Loucy (cell line): ENCODE measurements around the gene PTPRN2.

Experiments used
- H2AFZ ChIP-seq: fragments of 200-600 bp; sonication (generic); 2 replicates; pipeline ENCODE4 v1.6.0; 2016; ENCODE audit warnings: antibody characterized with exemption, mild to moderate bottlenecking, low read length, moderate library complexity
- H3F3A ChIP-seq: fragments of 200-600 bp; 2 replicates; pipeline ENCODE4 v1.6.0; 2016; ENCODE audit warnings: antibody characterized with exemption, low read depth, mild to moderate bottlenecking
- H3K27me3 ChIP-seq: fragments of 200-600 bp; sonication (generic); 2 replicates; pipeline ENCODE4 v1.6.1; 2014; ENCODE audit warnings: low read length, mild to moderate bottlenecking; ENCODE audit not compliant: insufficient read depth, poor library complexity, severe bottlenecking
- H3K36me3 ChIP-seq: fragments of 200-600 bp; sonication (generic); 2 replicates; pipeline ENCODE4 v1.6.1; 2016; ENCODE audit warnings: low read length; ENCODE audit not compliant: insufficient read depth
- H3K4me1 ChIP-seq: fragments of 200-600 bp; sonication (generic); 2 replicates; pipeline ENCODE4 v1.5.1; 2014; ENCODE audit warnings: low read length, mild to moderate bottlenecking; ENCODE audit not compliant: insufficient read depth, poor library complexity, severe bottlenecking
- H3K4me2 ChIP-seq: fragments of 200-600 bp; sonication (generic); 2 replicates; pipeline ENCODE4 v1.6.0; 2014; ENCODE audit warnings: antibody characterized with exemption, low read length, low read depth, mild to moderate bottlenecking; ENCODE audit not compliant: poor library complexity, severe bottlenecking
- H3K4me3 ChIP-seq: fragments of 200-600 bp; sonication (generic); 2 replicates; pipeline ENCODE4 v1.5.1; 2014; ENCODE audit warnings: low read length, mild to moderate bottlenecking, mixed read lengths; ENCODE audit not compliant: poor library complexity, severe bottlenecking
- H3K79me2 ChIP-seq: fragments of 200-600 bp; sonication (generic); 2 replicates; pipeline ENCODE4 v1.6.1; 2014; ENCODE audit warnings: low read length; ENCODE audit not compliant: insufficient read depth
- H3K9ac ChIP-seq: fragments of 200-600 bp; sonication (generic); 2 replicates; pipeline ENCODE4 v1.6.0; 2014; ENCODE audit warnings: mild to moderate bottlenecking, low read depth, low read length, moderate library complexity; ENCODE audit not compliant: poor library complexity, severe bottlenecking
- H3K9me2 ChIP-seq: fragments of 200-600 bp; sonication (generic); replicated peaks from 2 replicates; pipeline ENCODE4 v1.6.1; 2016; ENCODE audit warnings: low read depth, low read length, mixed read lengths
- H3K9me3 ChIP-seq: fragments of 200-600 bp; sonication (generic); 2 replicates; pipeline ENCODE4 v1.6.1; 2014; ENCODE audit warnings: mild to moderate bottlenecking, antibody characterized with exemption, low read length, low read depth; ENCODE audit not compliant: insufficient read depth
- H4K20me1 ChIP-seq: fragments of 200-600 bp; sonication (generic); 2 replicates; pipeline ENCODE4 v1.6.0; 2014; ENCODE audit warnings: antibody characterized with exemption, low read length, mild to moderate bottlenecking; ENCODE audit not compliant: insufficient read depth, poor library complexity, severe bottlenecking
- CTCF ChIP-seq: fragments of 200-600 bp; sonication (generic); conservative IDR thresholded peaks from 2 replicates; pipeline ENCODE4 v1.5.1; 2014; ENCODE audit warnings: mild to moderate bottlenecking, antibody characterized with exemption, low read length
- EZH2phosphoT487 ChIP-seq: fragments of 200-600 bp; IDR thresholded peaks from 2 replicates; pipeline ENCODE4 v1.6.1; 2018; ENCODE audit warnings: antibody characterized with exemption, mild to moderate bottlenecking, moderate library complexity, borderline replicate concordance

The PTPRN2 gene

GRCh38 chr7:158611541-158611940 is 23.9 kb upstream of the PTPRN2 start:
- Histone ChIP-seq H3F3A (no peaks in the 10 kb centered on the region), H3K4me2 (peak overlapping the region; percentile 9), H3K27me3 (no peaks in the 10 kb centered on the region), H4K20me1 (no peaks in the 10 kb centered on the region), H3K4me3 (no peak overlapping the region), H2AFZ (no peak overlapping the region), H3K9me3 (no peaks in the 10 kb centered on the region), H3K9me2 (no peaks in the 10 kb centered on the region), H3K79me2 (no peaks in the 10 kb centered on the region), H3K36me3 (no peaks in the 10 kb centered on the region; the same call in 1 of the 2 replicates), H3K9ac (no peak overlapping the region), H3K4me1 (peaks cover 36% of the 10 kb centered on the region)
- TF ChIP-seq CTCF = no peak
- TF ChIP-seq EZH2phosphoT487 = no peak

GRCh38 chr7:158609313-158609974 is 21.8 kb upstream of the PTPRN2 start:
- H2AFZ ChIP-seq = no peak overlapping the region
- no peaks in the 10 kb centered on the region for H3K79me2 ChIP-seq
- H3F3A ChIP-seq = no peaks in the 10 kb centered on the region
- H3K4me3 ChIP-seq = no peak overlapping the region
- peaks cover 31% of the 10 kb centered on the region for H3K4me1 ChIP-seq
- H3K9ac ChIP-seq = no peak overlapping the region
- H3K9me3 ChIP-seq = no peaks in the 10 kb centered on the region
- H4K20me1 ChIP-seq = no peaks in the 10 kb centered on the region
- TF ChIP-seq EZH2phosphoT487 (no peak), CTCF (no peak)
- H3K4me2 ChIP-seq = no peak overlapping the region
- no peaks in the 10 kb centered on the region for H3K27me3 ChIP-seq
- no peaks in the 10 kb centered on the region for H3K9me2 ChIP-seq
- H3K36me3 ChIP-seq = no peaks in the 10 kb centered on the region; the same call in 1 of the 2 replicates

- TF ChIP-seq EZH2phosphoT487 (no peak), CTCF (no peak)
- Histone ChIP-seq H3K9me3 (no peaks in the 10 kb centered on the region), H3K4me2 (no peak overlapping the region), H4K20me1 (no peaks in the 10 kb centered on the region), H3K9me2 (no peaks in the 10 kb centered on the region), H3F3A (no peaks in the 10 kb centered on the region), H3K9ac (no peak overlapping the region), H3K27me3 (no peaks in the 10 kb centered on the region), H3K4me3 (no peak overlapping the region), H2AFZ (no peak overlapping the region), H3K79me2 (no peaks in the 10 kb centered on the region), H3K36me3 (no peaks in the 10 kb centered on the region; the same call in 1 of the 2 replicates), H3K4me1 (peaks cover 21% of the 10 kb centered on the region)
Measured at GRCh38 chr7:158607563-158607962, 19.9 kb upstream of the PTPRN2 start.
